Stomach (tissue), 9 donors: ENCODE data around the gene GRHL3. TPM values are rescaled to one million over a fixed set of nuclear protein-coding genes. Genes with fewer than 3 reads are reported as not detected.

Source experiments
- DNase-seq, 2 donors: peaks; one replicate each; pipeline versions ENCODE4 v3.0.0 to v3.0.0-alpha.2; 2013 to 2019
- H3K27ac ChIP-seq, 5 donors: fragments of 200-600 bp in 4 of 5; sonication (generic) in 4 of 5; one replicate each; pipeline ENCODE4 v1.5.1; 2013 to 2019; ENCODE audit warnings: mild to moderate bottlenecking in 1 of 5, moderate library complexity in 1 of 5
- H3K27me3 ChIP-seq, 3 donors: fragments of 200-600 bp; sonication (generic); one replicate each; pipeline ENCODE4 v1.5.1; 2017 to 2019; ENCODE audit warnings: mixed run types in 1 of 3
- H3K36me3 ChIP-seq, 4 donors: fragments of 200-600 bp; sonication (generic); 1 replicate in 3 of 4; 2 replicates in 1 of 4; pipeline ENCODE4 v1.5.1; 2016 to 2019
- H3K4me1 ChIP-seq, 4 donors: fragments of 200-600 bp; sonication (generic); one replicate each; pipeline ENCODE4 v1.5.1; 2016 to 2019
- H3K4me3 ChIP-seq, 4 donors: fragments of 200-600 bp; sonication (generic) in 3 of 4; one replicate each; pipeline ENCODE4 v1.5.1; 2016 to 2019; ENCODE audit warnings: mild to moderate bottlenecking in 1 of 4
- H3K9me3 ChIP-seq, 4 donors: fragments of 200-600 bp; sonication (generic); one replicate each; pipeline ENCODE4 v1.5.1; 2016 to 2019
- CTCF ChIP-seq, 7 experiments: fragments of 450-650 bp in 4 of 7; fragments of 200-600 bp in 3 of 7; sonication (generic) in 3 of 7; IDR thresholded peaks; one replicate each; pipeline ENCODE4 v1.5.1; 2016 to 2019; ENCODE audit warnings: antibody characterized with exemption in 7 of 7, control low read depth in 2 of 7, mild to moderate bottlenecking in 1 of 7
- EP300 ChIP-seq: sonication (generic); formaldehyde crosslinking; IDR thresholded peaks from one replicate; pipeline ENCODE4 v1.6.1; 2017; ENCODE audit warnings: antibody characterized with exemption
- POLR2A ChIP-seq, 4 donors: fragments of 450-650 bp; IDR thresholded peaks; one replicate each; pipeline ENCODE4 v1.6.1; 2016; ENCODE audit warnings: antibody characterized with exemption in 4 of 4, control low read depth in 2 of 4, mild to moderate bottlenecking in 1 of 4, moderate library complexity in 1 of 4
- POLR2AphosphoS5 ChIP-seq, 3 donors: sonication (generic); formaldehyde crosslinking; IDR thresholded peaks; one replicate each; pipeline ENCODE4 v1.6.1; 2016; ENCODE audit warnings: antibody characterized with exemption in 3 of 3
- WGBS, 5 donors: extraction: QIAGEN DNeasy Blood & Tissue Kit in 3 of 5; methylation state at CpG; one replicate each; pipeline versions ENCODE4 v1.1.5 to v1.1.7; 2013 to 2018; 5-methylcytosine and 5-hydroxymethylcytosine counted together
- intact Hi-C: fragments of 100-400 bp; cut with DNase I; formaldehyde crosslinking; loops from one replicate; pipeline ENCODE4 v1.15.1; 2023; ENCODE audit warnings: low total_unique reads
- polyA plus RNA-seq, 3 donors: library from polyadenylated mRNA; stranded (reverse); fragments of 200-250 nt; gene quantifications; one replicate each; pipeline ENCODE4 v1.2.3, GENCODE V29; 2013
- total RNA-seq, 5 donors: library from RNA; depleted of rRNA; stranded (reverse); fragments of >200 nt; gene quantifications; one replicate each; pipeline versions ENCODE4 v1.1.0 to v1.2.3, GENCODE V29; 2014 to 2016
- donor health status: healthy with polysubstance abuse.
- donor health status: Bipolar disorder and iron deficiency.
- donor health status: healthy.

The GRHL3 gene
- total and polyA plus RNA-seq, 8 donors = 0.19 to 13.9 (median 0.67) TPM; not detected in 4

GRCh38 chr1:24327891-24328290 is 8.7 kb downstream of the GRHL3 start:
- intact Hi-C loops = no loop called here

GRCh38 chr1:24329331-24329730 is 10.2 kb downstream of the GRHL3 start:
- H3K36me3 ChIP-seq = no peaks in the 10 kb centered on the region
- no peak for TF ChIP-seq EP300
- no peak for TF ChIP-seq POLR2A (IDR thresholded peaks at IDR 0.05)
- no peak for TF ChIP-seq POLR2AphosphoS5 (IDR thresholded peaks at IDR 0.05)
- no peak for TF ChIP-seq CTCF (IDR thresholded peaks at IDR 0.05)
- no peaks in the 10 kb centered on the region for H3K27me3 ChIP-seq
- H3K27ac ChIP-seq = no peak overlapping the region
- no peak for DNase-seq
- 81 to 94% (median 87%) methylated on average over 9 of the region's 9 CpGs for whole genome bisulfite sequencing, 5 donors
- H3K9me3 ChIP-seq = no peaks in the 10 kb centered on the region
- no peaks in the 10 kb centered on the region for H3K4me1 ChIP-seq
- no peak overlapping the region for H3K4me3 ChIP-seq
- intact Hi-C loops = no loop called here

More at GRCh38 chr1:24327891-24328290, 8.7 kb downstream of the GRHL3 start:
- Histone ChIP-seq H3K36me3 (no peaks in the 10 kb centered on the region), H3K27ac (no peak overlapping the region), H3K27me3 (no peaks in the 10 kb centered on the region), H3K4me3 (no peak overlapping the region), H3K9me3 (no peaks in the 10 kb centered on the region), H3K4me1 (peaks cover 0 to 2% (median 0%) of the 10 kb centered on the region in 4 donors)
- 76 to 94% (median 85%) methylated on average over 2 of the region's 2 CpGs for WGBS, 5 donors
- TF ChIP-seq CTCF (IDR thresholded peaks at IDR 0.05) = no peak
- TF ChIP-seq POLR2AphosphoS5 (IDR thresholded peaks at IDR 0.05) = no peak
- TF ChIP-seq POLR2A (IDR thresholded peaks at IDR 0.05) = no peak
- TF ChIP-seq EP300 = no peak
- DNase-seq = no peak

GRCh38 chr1:24329797-24330543 is 10.8 kb downstream of the GRHL3 start:
- WGBS, 5 donors = 75 to 88% (median 82%) methylated on average over 2 of the region's 2 CpGs
- H3K4me1 ChIP-seq = no peaks in the 10 kb centered on the region
- H3K4me3 ChIP-seq = no peak overlapping the region
- H3K27me3 ChIP-seq = no peaks in the 10 kb centered on the region
- DNase-seq = no peak
- no peak overlapping the region for H3K27ac ChIP-seq
- no peaks in the 10 kb centered on the region for H3K36me3 ChIP-seq
- TF ChIP-seq POLR2A (IDR thresholded peaks at IDR 0.05) (no peak), CTCF (IDR thresholded peaks at IDR 0.05) (no peak), EP300 (no peak), POLR2AphosphoS5 (IDR thresholded peaks at IDR 0.05) (no peak)
- intact Hi-C loops = no loop called here
- H3K9me3 ChIP-seq = no peaks in the 10 kb centered on the region

- no peaks in the 10 kb centered on the region for H3K36me3 ChIP-seq
- no peak overlapping the region for H3K4me3 ChIP-seq
- TF ChIP-seq POLR2A (IDR thresholded peaks at IDR 0.05) (no peak), CTCF (IDR thresholded peaks at IDR 0.05) (no peak), EP300 (no peak), POLR2AphosphoS5 (IDR thresholded peaks at IDR 0.05) (no peak)
- no peaks in the 10 kb centered on the region for H3K9me3 ChIP-seq
- WGBS, 5 donors = 78 to 87% (median 81%) methylated on average over 7 of the region's 7 CpGs
- no peak for DNase-seq
- H3K27me3 ChIP-seq = no peaks in the 10 kb centered on the region
- no peak overlapping the region for H3K27ac ChIP-seq
- intact Hi-C loops = no loop called here
- H3K4me1 ChIP-seq = no peaks in the 10 kb centered on the region
Measured at GRCh38 chr1:24331961-24332673, 13.0 kb downstream of the GRHL3 start.
